Measurements from ENCODE around the gene TENM4. TPM values are rescaled to one million over a fixed set of nuclear protein-coding genes. Genes with fewer than 3 reads are reported as not detected.
A peak's percentile ranks its signal among the peaks of the same experiment; 100 is the strongest.

TENM4 gene
- total and polyA plus RNA-seq, 4 experiments from 2014 or later, result 0.25 to 0.28 TPM; not detected in 2

DNA sequence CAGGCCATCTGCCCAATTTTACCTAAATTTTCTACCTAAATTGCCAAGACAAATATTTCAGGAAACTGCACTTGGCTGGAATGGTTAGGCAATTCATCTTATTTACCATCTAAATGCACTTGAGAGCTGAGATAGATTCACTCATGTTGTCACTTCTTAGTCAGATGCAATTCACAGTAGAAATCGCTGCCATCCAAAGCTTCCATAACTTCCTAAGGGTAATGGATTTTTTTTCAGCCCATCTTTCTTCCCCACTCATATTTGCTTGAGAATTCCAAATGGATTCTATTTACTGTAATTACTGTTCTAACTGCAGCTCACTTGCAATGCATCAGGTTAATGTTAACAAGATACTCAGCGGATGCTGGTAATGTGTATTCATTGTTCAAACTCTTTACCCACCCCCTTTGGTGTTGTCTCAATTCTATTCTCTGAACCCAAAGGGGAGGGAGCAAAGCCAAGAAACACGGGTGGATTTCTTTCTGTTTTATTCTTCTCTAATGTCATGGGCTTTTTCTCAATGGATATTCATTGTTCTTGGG, 96.0 kb downstream of the TENM4 start:
- no peak for DNase-seq
- POLR2A ChIA-PET (ENCODE audit: partially characterized antibody), result no interaction called here
- Mint-ChIP-seq H3K27ac (no peak overlapping the region), H3K9me3 (peaks cover 0 to 6% (median 2%) of the 10 kb centered on the region in 8 donors), H3K36me3 (no peaks in the 10 kb centered on the region), H3K4me3 (no peak overlapping the region), H3K27me3 (no peaks in the 10 kb centered on the region), H3K4me1 (no peaks in the 10 kb centered on the region)
- Histone ChIP-seq H3K27ac (ENCODE audit: low read depth, low read length) (no peak overlapping the region), H3K4me3 (ENCODE audit: low read length in 2 of 2) (no peak overlapping the region), H3K4me1 (ENCODE audit: insufficient read depth, low read length) (no peaks in the 10 kb centered on the region), H3K36me3 (ENCODE audit: insufficient read depth, low read length) (no peaks in the 10 kb centered on the region), H3K9me3 (ENCODE audit: control insufficient read depth in 1 of 2, low read length in 2 of 2) (no peaks in the 10 kb centered on the region), H3K27me3 (ENCODE audit: insufficient read depth, low read length) (no peaks in the 10 kb centered on the region)
- intact Hi-C loops (cut with micrococcal nuclease), result no loop called here
- CTCF ChIA-PET (ENCODE audit: partially characterized antibody), result no interaction called here

DNA sequence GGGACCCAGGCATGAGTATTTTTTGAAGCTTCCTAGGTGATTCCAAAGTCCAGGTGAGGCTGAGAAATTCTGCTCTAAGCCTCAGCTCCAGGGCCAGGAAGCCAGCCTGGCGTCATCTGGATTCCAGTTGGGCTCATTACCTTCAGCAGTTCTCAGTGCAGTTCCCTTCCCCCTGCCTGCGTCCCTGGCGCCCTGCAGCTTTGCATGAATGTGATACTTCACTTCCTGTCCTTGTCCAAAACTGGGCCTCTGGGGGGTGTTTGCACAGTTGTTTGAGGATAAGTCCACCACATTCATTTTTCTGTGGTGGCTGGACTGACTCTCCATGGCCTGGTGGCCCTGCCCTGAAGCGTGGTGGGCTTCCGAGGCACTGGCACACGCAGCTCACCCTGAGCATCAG, 98.1 kb downstream of the TENM4 start:
- no peak overlapping the region for H3K27ac Mint-ChIP-seq
- H3K27ac ChIP-seq (ENCODE audit: low read depth, low read length), result no peak overlapping the region
- CTCF ChIA-PET (ENCODE audit: partially characterized antibody), result no interaction called here
- H3K36me3 Mint-ChIP-seq, result no peaks in the 10 kb centered on the region
- H3K36me3 ChIP-seq (ENCODE audit: insufficient read depth, low read length), result no peaks in the 10 kb centered on the region
- H3K4me1 Mint-ChIP-seq, result no peaks in the 10 kb centered on the region
- no peaks in the 10 kb centered on the region for H3K4me1 ChIP-seq (ENCODE audit: insufficient read depth, low read length)
- no peak overlapping the region for H3K4me3 ChIP-seq (ENCODE audit: low read length in 2 of 2)
- intact Hi-C loops (cut with micrococcal nuclease), result no loop called here
- H3K27me3 Mint-ChIP-seq, result no peaks in the 10 kb centered on the region
- no peak overlapping the region for H3K4me3 Mint-ChIP-seq
- H3K27me3 ChIP-seq (ENCODE audit: insufficient read depth, low read length), result no peaks in the 10 kb centered on the region
- POLR2A ChIA-PET (ENCODE audit: partially characterized antibody), result no interaction called here
- H3K9me3 Mint-ChIP-seq, result peaks cover 0 to 5% (median 2%) of the 10 kb centered on the region in 8 donors
- no peaks in the 10 kb centered on the region for H3K9me3 ChIP-seq (ENCODE audit: control insufficient read depth in 1 of 2, low read length in 2 of 2)
- no peak for DNase-seq

DNA sequence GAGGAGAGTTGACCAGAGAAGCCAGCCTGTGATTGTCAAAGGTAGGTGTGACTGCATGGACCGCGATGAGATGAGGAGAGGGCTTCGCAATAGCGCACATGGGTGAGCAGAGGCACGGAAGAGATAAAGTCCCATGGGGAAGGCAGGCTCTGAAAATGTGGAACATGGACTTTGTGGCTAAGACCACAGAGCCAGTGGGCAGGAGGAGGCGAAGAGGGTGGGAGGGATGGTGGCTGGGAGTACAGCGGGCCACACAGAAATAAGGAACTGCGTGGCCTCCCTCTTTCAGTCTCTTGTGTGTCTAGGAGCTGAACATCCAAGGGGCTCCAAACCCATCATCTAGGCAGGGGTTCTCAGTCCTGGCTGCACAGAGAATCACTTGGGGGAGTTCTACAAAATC, 98.6 kb downstream of the TENM4 start:
- Mint-ChIP-seq H3K36me3 (no peaks in the 10 kb centered on the region), H3K4me3 (peak overlapping the region in 1 of 8 donors; percentile 32), H3K27ac (no peak overlapping the region), H3K4me1 (no peaks in the 10 kb centered on the region), H3K27me3 (no peaks in the 10 kb centered on the region), H3K9me3 (peaks cover 0 to 5% (median 2%) of the 10 kb centered on the region in 8 donors)
- Histone ChIP-seq H3K27me3 (ENCODE audit: insufficient read depth, low read length) (no peaks in the 10 kb centered on the region), H3K36me3 (ENCODE audit: insufficient read depth, low read length) (no peaks in the 10 kb centered on the region), H3K4me3 (ENCODE audit: low read length in 2 of 2) (no peak overlapping the region), H3K9me3 (ENCODE audit: control insufficient read depth in 1 of 2, low read length in 2 of 2) (no peaks in the 10 kb centered on the region), H3K4me1 (ENCODE audit: insufficient read depth, low read length) (no peaks in the 10 kb centered on the region), H3K27ac (ENCODE audit: low read depth, low read length) (no peak overlapping the region)
- POLR2A ChIA-PET (ENCODE audit: partially characterized antibody), result no interaction called here
- intact Hi-C loops (cut with micrococcal nuclease), result no loop called here
- no peak for DNase-seq
- CTCF ChIA-PET (ENCODE audit: partially characterized antibody), result no interaction called here

DNA sequence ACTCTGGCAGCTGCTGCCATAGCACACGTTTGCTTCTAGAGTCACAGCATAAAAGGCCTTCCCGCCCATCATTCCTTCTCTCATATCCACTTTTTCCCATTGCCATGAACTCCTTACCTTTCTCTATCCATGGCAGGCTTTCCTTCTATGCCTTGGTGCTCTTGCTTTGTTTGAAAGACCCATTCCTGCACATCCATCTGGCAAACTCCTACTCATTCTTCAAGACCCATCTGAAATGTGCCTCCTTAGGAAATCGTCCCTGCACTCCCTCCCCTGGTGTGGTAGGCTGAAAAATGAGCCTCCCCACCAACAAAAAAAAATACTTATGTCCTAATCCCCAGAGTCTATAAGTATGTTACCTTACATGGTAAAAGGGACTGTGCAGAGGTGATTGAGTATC, 100.3 kb downstream of the TENM4 start:
- no peak overlapping the region for H3K27ac Mint-ChIP-seq
- intact Hi-C loops (cut with micrococcal nuclease), result no loop called here
- ChIA-PET CTCF (ENCODE audit: partially characterized antibody) (no interaction called here), POLR2A (ENCODE audit: partially characterized antibody) (no interaction called here)
- H3K27me3 Mint-ChIP-seq, result no peaks in the 10 kb centered on the region
- no peaks in the 10 kb centered on the region for H3K36me3 Mint-ChIP-seq
- no peaks in the 10 kb centered on the region for H3K9me3 ChIP-seq (ENCODE audit: control insufficient read depth in 1 of 2, low read length in 2 of 2)
- no peak for DNase-seq
- H3K4me3 Mint-ChIP-seq, result no peak overlapping the region
- no peak overlapping the region for H3K27ac ChIP-seq (ENCODE audit: low read depth, low read length)
- H3K9me3 Mint-ChIP-seq, result peaks cover 0 to 5% (median 2%) of the 10 kb centered on the region in 8 donors
- no peaks in the 10 kb centered on the region for H3K4me1 ChIP-seq (ENCODE audit: insufficient read depth, low read length)
- no peak overlapping the region for H3K4me3 ChIP-seq (ENCODE audit: low read length in 2 of 2)
- no peaks in the 10 kb centered on the region for H3K27me3 ChIP-seq (ENCODE audit: insufficient read depth, low read length)
- H3K36me3 ChIP-seq (ENCODE audit: insufficient read depth, low read length), result no peaks in the 10 kb centered on the region
- H3K4me1 Mint-ChIP-seq, result no peaks in the 10 kb centered on the region

DNA sequence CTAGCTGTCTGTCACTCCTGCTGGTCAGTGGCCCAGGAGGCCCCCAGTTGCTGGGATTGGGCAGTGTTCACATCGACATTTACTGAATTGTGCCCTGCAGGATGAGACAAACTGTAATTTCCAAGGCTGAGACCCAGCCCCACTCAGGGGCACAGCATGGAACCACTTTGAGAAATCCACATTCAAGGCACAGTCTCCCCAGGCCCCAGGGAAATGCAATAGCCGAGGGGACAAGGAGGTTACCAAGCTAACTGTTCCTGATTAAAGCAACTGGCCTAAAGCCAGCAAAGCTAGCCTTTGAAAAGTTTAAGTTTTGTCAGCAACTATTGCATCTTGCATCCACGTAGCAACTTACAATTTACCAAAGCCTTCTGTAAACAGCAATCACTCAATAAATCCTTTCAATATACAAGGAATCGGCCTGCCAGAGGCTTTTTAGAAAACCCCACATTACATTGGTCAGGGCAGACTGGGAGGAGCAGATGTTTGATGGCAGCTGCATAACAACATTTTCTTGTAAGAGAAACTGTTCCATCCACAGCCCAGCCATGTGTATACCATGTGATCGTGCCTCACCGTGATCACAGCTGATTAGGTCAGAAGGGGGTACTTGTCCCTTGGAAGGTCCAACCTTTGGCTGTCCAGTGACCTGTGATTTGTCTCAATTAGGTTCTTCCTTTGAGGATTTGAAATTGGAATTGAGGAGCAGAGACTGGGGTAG, 103.9 kb downstream of the TENM4 start:
- no peak overlapping the region for H3K27ac ChIP-seq (ENCODE audit: low read depth, low read length)
- Mint-ChIP-seq H3K4me1 (no peaks in the 10 kb centered on the region), H3K27ac (no peak overlapping the region), H3K9me3 (peaks cover 0 to 3% (median 1%) of the 10 kb centered on the region in 8 donors), H3K36me3 (no peaks in the 10 kb centered on the region), H3K4me3 (no peak overlapping the region), H3K27me3 (no peaks in the 10 kb centered on the region)
- no peaks in the 10 kb centered on the region for H3K27me3 ChIP-seq (ENCODE audit: insufficient read depth, low read length)
- no peaks in the 10 kb centered on the region for H3K9me3 ChIP-seq (ENCODE audit: control insufficient read depth in 1 of 2, low read length in 2 of 2)
- POLR2A ChIA-PET (ENCODE audit: partially characterized antibody), result no interaction called here
- no peaks in the 10 kb centered on the region for H3K36me3 ChIP-seq (ENCODE audit: insufficient read depth, low read length)
- CTCF ChIA-PET (ENCODE audit: partially characterized antibody), result no interaction called here
- no peak overlapping the region for H3K4me3 ChIP-seq (ENCODE audit: low read length in 2 of 2)
- H3K4me1 ChIP-seq (ENCODE audit: insufficient read depth, low read length), result no peaks in the 10 kb centered on the region
- DNase-seq, result no peak
- intact Hi-C loops (cut with micrococcal nuclease), result no loop called here

DNA sequence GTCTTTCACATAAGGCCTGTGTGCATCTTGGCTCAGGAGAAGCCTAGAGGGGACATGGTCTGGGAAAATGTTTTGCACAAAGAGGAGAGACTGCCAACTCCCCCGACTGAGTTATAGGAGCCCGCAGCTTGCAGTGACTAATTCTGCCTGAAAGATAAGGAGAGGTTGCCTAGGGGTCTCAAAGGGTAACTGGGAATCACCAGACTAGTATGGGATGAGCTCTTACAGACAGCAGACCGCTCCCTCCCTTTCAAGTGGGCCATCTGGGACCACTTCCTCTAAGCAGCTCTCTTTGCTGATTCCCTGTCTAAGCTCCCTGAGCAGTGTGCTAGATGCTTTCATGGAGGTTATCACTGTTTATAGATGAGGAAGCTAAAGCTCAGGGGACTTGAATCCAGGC, 105.1 kb downstream of the TENM4 start:
- no peaks in the 10 kb centered on the region for H3K4me1 ChIP-seq (ENCODE audit: insufficient read depth, low read length)
- H3K27me3 Mint-ChIP-seq, result no peaks in the 10 kb centered on the region
- no peaks in the 10 kb centered on the region for H3K27me3 ChIP-seq (ENCODE audit: insufficient read depth, low read length)
- POLR2A ChIA-PET (ENCODE audit: partially characterized antibody), result interaction anchor here (0.6 kb wide), 1 partner anchor 30 kb away, joined by 3 read pairs; no protein-coding TSS in a partner anchor
- H3K9me3 Mint-ChIP-seq, result peaks cover 0 to 3% (median under 1%) of the 10 kb centered on the region in 8 donors
- H3K4me1 Mint-ChIP-seq, result no peaks in the 10 kb centered on the region
- no peak overlapping the region for H3K27ac ChIP-seq (ENCODE audit: low read depth, low read length)
- H3K9me3 ChIP-seq (ENCODE audit: control insufficient read depth in 1 of 2, low read length in 2 of 2), result no peaks in the 10 kb centered on the region
- H3K27ac Mint-ChIP-seq, result peak overlapping the region in 1 of 7 donors; percentile 53
- no peak overlapping the region for H3K4me3 ChIP-seq (ENCODE audit: low read length in 2 of 2)
- no peaks in the 10 kb centered on the region for H3K36me3 ChIP-seq (ENCODE audit: insufficient read depth, low read length)
- CTCF ChIA-PET (ENCODE audit: partially characterized antibody), result no interaction called here
- no peak for DNase-seq
- intact Hi-C loops (cut with micrococcal nuclease), result no loop called here
- H3K4me3 Mint-ChIP-seq, result no peak overlapping the region
- no peaks in the 10 kb centered on the region for H3K36me3 Mint-ChIP-seq

DNA sequence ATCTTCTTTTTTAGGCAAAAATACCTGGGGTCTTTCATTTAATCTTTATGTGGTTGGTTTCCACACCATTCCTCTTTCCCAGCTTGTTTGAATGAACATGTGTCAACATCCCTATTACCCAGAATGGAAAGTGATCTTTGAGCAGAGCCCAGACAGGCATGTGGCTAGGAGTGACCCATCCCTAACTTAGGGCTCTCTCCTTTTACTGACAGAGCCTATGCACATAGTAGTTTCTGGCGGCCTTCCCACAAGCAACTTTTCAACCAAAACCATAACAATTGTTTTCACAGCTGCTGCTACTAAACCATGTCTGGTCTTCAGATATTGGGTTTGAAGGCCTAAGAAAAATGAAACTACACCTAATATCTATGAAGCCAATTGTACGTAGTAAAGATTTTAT, 107.5 kb downstream of the TENM4 start:
- no peaks in the 10 kb centered on the region for H3K27me3 Mint-ChIP-seq

More for the DNA sequence above, 107.5 kb downstream of the TENM4 start:
- no peaks in the 10 kb centered on the region for H3K9me3 ChIP-seq (ENCODE audit: control insufficient read depth in 1 of 2, low read length in 2 of 2)
- intact Hi-C loops (cut with micrococcal nuclease), result no loop called here
- DNase-seq, result no peak
- no peak overlapping the region for H3K4me3 ChIP-seq (ENCODE audit: low read length in 2 of 2)
- H3K27ac Mint-ChIP-seq, result peak overlapping the region in 1 of 7 donors; percentile 4
- H3K4me1 Mint-ChIP-seq, result no peaks in the 10 kb centered on the region
- H3K9me3 Mint-ChIP-seq, result peaks cover 0 to 3% (median 0%) of the 10 kb centered on the region in 8 donors
- no peaks in the 10 kb centered on the region for H3K4me1 ChIP-seq (ENCODE audit: insufficient read depth, low read length)
- H3K36me3 Mint-ChIP-seq, result no peaks in the 10 kb centered on the region
- H3K27ac ChIP-seq (ENCODE audit: low read depth, low read length), result no peak overlapping the region
- no peaks in the 10 kb centered on the region for H3K36me3 ChIP-seq (ENCODE audit: insufficient read depth, low read length)
- no peak overlapping the region for H3K4me3 Mint-ChIP-seq
- ChIA-PET POLR2A (ENCODE audit: partially characterized antibody) (no interaction called here), CTCF (ENCODE audit: partially characterized antibody) (no interaction called here)
- H3K27me3 ChIP-seq (ENCODE audit: insufficient read depth, low read length), result no peaks in the 10 kb centered on the region

All from CD4-positive, alpha-beta memory T cell (primary cell).